H1 (cell line): ENCODE data around the gene ORAI3. TPM values are rescaled to one million over a fixed set of nuclear protein-coding genes. Genes with fewer than 3 reads are reported as not detected.

Experiments
- CTCF ChIA-PET: fragments of 300-600 bp; sonication (Branson Sonifier 250); formaldehyde crosslinking; loops from one replicate; lab custom pipeline; 2021; ENCODE audit not compliant: partially characterized antibody; lab: Charles Lee
- POLR2A ChIA-PET: fragments of 300-600 bp; sonication (Branson Sonifier 250); formaldehyde crosslinking; loops from one replicate; lab custom pipeline; 2021; ENCODE audit warnings: inconsistent platforms; ENCODE audit not compliant: partially characterized antibody; lab: Charles Lee
- DNase-seq, 2 experiments: peaks; one replicate each; pipeline versions ENCODE4 v3.0.0 to v3.0.0-alpha.2; 2010 to 2022; ENCODE audit warnings: low spot score in 2 of 2, low read depth in 1 of 2, mixed read lengths in 1 of 2
- FAIRE-seq: peaks from 2 replicates; lab custom pipeline; 2011; peaks lifted over from hg19 to GRCh38; lab: Jason Lieb, UNC
- H2AFZ ChIP-seq: 2 replicates; pipeline ENCODE4 v1.8.1; 2012; ENCODE audit warnings: low read length, inconsistent platforms
- H2AK5ac ChIP-seq: 2 replicates; pipeline ENCODE4 v1.6.1; 2013; ENCODE audit warnings: low read depth, low read length
- H2BK120ac ChIP-seq: replicated peaks from 2 replicates; pipeline ENCODE3; 2013; ENCODE audit warnings: low read depth, low read length, inconsistent platforms
- H2BK12ac ChIP-seq: 2 replicates; pipeline ENCODE4 v1.6.1; 2013; ENCODE audit warnings: low read depth, low read length
- H2BK15ac ChIP-seq: 2 replicates; pipeline ENCODE4 v1.6.1; 2013; ENCODE audit warnings: low read length
- H2BK20ac ChIP-seq: 2 replicates; pipeline ENCODE4 v1.6.1; 2013; ENCODE audit warnings: low read length
- H2BK5ac ChIP-seq: 2 replicates; pipeline ENCODE4 v1.6.1; 2013; ENCODE audit warnings: low read depth, low read length
- H3K14ac ChIP-seq: 2 replicates; pipeline ENCODE4 v1.6.1; 2013; ENCODE audit warnings: inconsistent platforms; ENCODE audit not compliant: insufficient read length
- H3K18ac ChIP-seq: 2 replicates; pipeline ENCODE4 v1.6.1; 2013; ENCODE audit warnings: low read length; ENCODE audit errors: extremely low read depth
- H3K23ac ChIP-seq: 2 replicates; pipeline ENCODE4 v1.6.1; 2013; ENCODE audit warnings: inconsistent platforms; ENCODE audit not compliant: insufficient read length
- H3K23me2 ChIP-seq: 2 replicates; pipeline ENCODE4 v1.6.1; 2013; ENCODE audit warnings: low read depth, low read length
- H3K27ac ChIP-seq: 2 replicates; pipeline ENCODE4 v1.6.1; 2011; ENCODE audit warnings: low read depth, low read length, inconsistent platforms
- H3K27me3 ChIP-seq, 4 experiments: replicated peaks in 1 of 4; 1 replicate in 1 of 4; 2 replicates in 3 of 4; pipeline versions ENCODE4 v1.6.1 to v1.8.1; 2011 to 2013; ENCODE audit warnings: low read length in 3 of 4, mild to moderate bottlenecking in 3 of 4, inconsistent platforms in 2 of 4, mixed read lengths in 2 of 4, moderate library complexity in 1 of 4; ENCODE audit not compliant: control insufficient read depth in 3 of 4, insufficient read depth in 3 of 4; ENCODE audit errors: extremely low read depth in 1 of 4
- H3K36me3 ChIP-seq, 4 experiments: 2 replicates each; pipeline versions ENCODE4 v1.6.1 to v1.8.1; 2011 to 2013; ENCODE audit warnings: mild to moderate bottlenecking in 4 of 4, low read length in 3 of 4, moderate library complexity in 2 of 4, control low read depth in 1 of 4, inconsistent platforms in 1 of 4; ENCODE audit not compliant: insufficient read depth in 4 of 4, control insufficient read depth in 2 of 4
- H3K4ac ChIP-seq: replicated peaks from 2 replicates; pipeline ENCODE3; 2013; ENCODE audit warnings: low read length, low read depth, mixed read lengths, inconsistent platforms; ENCODE audit not compliant: insufficient read length
- H3K4me1 ChIP-seq, 4 experiments: replicated peaks in 1 of 4; 1 replicate in 1 of 4; 2 replicates in 3 of 4; pipeline versions ENCODE4 v1.6.1 to v1.8.1; 2011 to 2013; ENCODE audit warnings: low read length in 3 of 4, inconsistent platforms in 2 of 4, mixed read lengths in 1 of 4; ENCODE audit not compliant: insufficient read depth in 4 of 4, control insufficient read depth in 3 of 4
- H3K4me2 ChIP-seq, 2 experiments: 2 replicates each; pipeline versions ENCODE4 v1.6.1 to v1.8.1; 2011 to 2013; ENCODE audit warnings: low read depth in 2 of 2, low read length in 2 of 2, control low read depth in 1 of 2, inconsistent platforms in 1 of 2, mild to moderate bottlenecking in 1 of 2; ENCODE audit not compliant: insufficient read depth in 1 of 2
- H3K4me3 ChIP-seq, 4 experiments: fragments of 200-600, 300-600 bp in 1 of 4; sonication (generic), shearing (Covaris generic), sonication (Bioruptor Twin) in 1 of 4; 2 replicates each; pipeline versions ENCODE4 v1.5.1 to v1.8.1; 2011 to 2016; ENCODE audit warnings: low read length in 4 of 4, low read depth in 3 of 4, control low read depth in 2 of 4, inconsistent platforms in 2 of 4, mild to moderate bottlenecking in 2 of 4, mixed read lengths in 1 of 4, moderate library complexity in 1 of 4; ENCODE audit not compliant: insufficient read depth in 2 of 4; ENCODE audit errors: extremely low read depth in 1 of 4
- H3K56ac ChIP-seq: replicated peaks from 2 replicates; pipeline ENCODE3; 2013; ENCODE audit warnings: low read depth, mild to moderate bottlenecking, mixed read lengths, low read length, inconsistent platforms; ENCODE audit not compliant: insufficient read length
- H3K79me1 ChIP-seq: 2 replicates; pipeline ENCODE4 v1.6.1; 2013; ENCODE audit warnings: low read depth, low read length, control low read depth
- H3K79me2 ChIP-seq, 2 experiments: 2 replicates each; pipeline versions ENCODE4 v1.6.1 to v1.8.1; 2012 to 2013; ENCODE audit warnings: low read length in 2 of 2, mild to moderate bottlenecking in 2 of 2, inconsistent platforms in 1 of 2; ENCODE audit not compliant: insufficient read depth in 2 of 2, control insufficient read depth in 1 of 2
- H3K9ac ChIP-seq, 4 experiments: replicated peaks in 1 of 4; 1 replicate in 1 of 4; 2 replicates in 3 of 4; pipeline versions ENCODE4 v1.6.1 to v1.8.1; 2011 to 2013; ENCODE audit warnings: low read depth in 3 of 4, low read length in 3 of 4, control low read depth in 2 of 4, mild to moderate bottlenecking in 2 of 4, moderate library complexity in 2 of 4, inconsistent platforms in 1 of 4; ENCODE audit errors: extremely low read depth in 1 of 4
- H3K9me3 ChIP-seq, 2 experiments: 2 replicates each; pipeline versions ENCODE4 v1.6.1 to v1.8.1; 2012 to 2013; ENCODE audit warnings: mild to moderate bottlenecking in 2 of 2, moderate library complexity in 2 of 2, control low read depth in 1 of 2, inconsistent platforms in 1 of 2, low read depth in 1 of 2, low read length in 1 of 2, mixed read lengths in 1 of 2; ENCODE audit not compliant: insufficient read depth in 2 of 2
- H4K20me1 ChIP-seq, 2 experiments: replicated peaks in 1 of 2; 2 replicates each; pipeline versions ENCODE3 to v1.8.1; 2011 to 2013; ENCODE audit warnings: inconsistent platforms in 2 of 2, low read length in 2 of 2, mild to moderate bottlenecking in 1 of 2; ENCODE audit not compliant: insufficient read depth in 2 of 2, control insufficient read depth in 1 of 2
- H4K5ac ChIP-seq: 2 replicates; pipeline ENCODE4 v1.6.1; 2013; ENCODE audit warnings: low read length, low read depth, mixed read lengths, inconsistent platforms; ENCODE audit not compliant: insufficient read length
- H4K8ac ChIP-seq: 2 replicates; pipeline ENCODE4 v1.8.0; 2013; ENCODE audit warnings: mild to moderate bottlenecking, moderate library complexity, low read length, inconsistent platforms; ENCODE audit not compliant: insufficient read depth; ENCODE audit errors: extremely low read depth
- H4K91ac ChIP-seq: replicated peaks from 2 replicates; pipeline ENCODE3; 2013; ENCODE audit warnings: low read length, mixed read lengths, inconsistent platforms; ENCODE audit not compliant: insufficient read length
- ASH2L ChIP-seq: fragments of 200-600, 300-600 bp; sonication (generic); IDR thresholded peaks from one replicate; pipeline ENCODE4 v1.7.1; 2017; ENCODE audit warnings: low read length
- CBX8 ChIP-seq: fragments of 300-800, 300-1000 bp; sonication (generic); IDR thresholded peaks from 2 replicates; pipeline ENCODE4 v1.7.1; 2016; ENCODE audit warnings: low read depth, low read length, borderline replicate concordance
- JUND ChIP-seq: IDR thresholded peaks from 2 replicates; pipeline ENCODE4 v1.6.1; 2011; ENCODE audit warnings: mild to moderate bottlenecking, improper control_type of control experiment, low read length
- NRF1 ChIP-seq: IDR thresholded peaks from 2 replicates; pipeline ENCODE4 v1.6.1; 2011; ENCODE audit warnings: mild to moderate bottlenecking, low read depth, low read length, improper control_type of control experiment
- RFX5 ChIP-seq: IDR thresholded peaks from 2 replicates; pipeline ENCODE4 v1.6.1; 2011; ENCODE audit warnings: low read depth, low read length, improper control_type of control experiment, borderline replicate concordance
- SIN3A ChIP-seq, 2 experiments: IDR thresholded peaks in 1 of 2; conservative IDR thresholded peaks in 1 of 2; 2 replicates each; pipeline ENCODE4 v1.6.1; 2011 to 2012; ENCODE audit warnings: low read length in 2 of 2, improper control_type of control experiment in 1 of 2, low read depth in 1 of 2, mild to moderate bottlenecking in 1 of 2
- SUZ12 ChIP-seq: fragments of 200-600 bp; sonication (generic); IDR thresholded peaks from 2 replicates; pipeline ENCODE4 v1.6.1; 2012; ENCODE audit warnings: mild to moderate bottlenecking, inconsistent platforms, low read length, moderate library complexity, mixed read lengths
- WGBS, 2 experiments: shearing (Covaris generic) in 1 of 2; methylation state at CpG; one replicate each; pipeline versions ENCODE4 v1.1.6 to v1.1.7; 2013 to 2015; ENCODE audit warnings: low lambda C conversion rate in 2 of 2, mixed read lengths in 2 of 2, inconsistent platforms in 1 of 2, low coverage in 1 of 2, missing lambda C conversion rate in 1 of 2; ENCODE audit not compliant: insufficient replicate concordance in 2 of 2, insufficient coverage in 1 of 2, insufficient read length in 1 of 2; ENCODE audit errors: extremely low coverage in 1 of 2, missing lambda C conversion rate in 1 of 2; 5-methylcytosine and 5-hydroxymethylcytosine counted together
- polyA plus RNA-seq, 7 experiments: library from polyadenylated mRNA; depleted of rRNA in 3 of 7; stranded (reverse) in 5 of 7; unstranded in 2 of 7; fragments of >200 nt in 5 of 7; fragments of 200-250 nt in 2 of 7; gene quantifications; 1 replicate in 5 of 7; 2 replicates in 1 of 7; 4 replicates in 1 of 7; pipeline versions ENCODE4 v1.2.1 to v1.2.3, GENCODE V29; 2011 to 2013; ENCODE audit warnings: missing spikeins in 2 of 7, mixed read lengths in 2 of 7
- total RNA-seq: library from RNA; stranded (reverse); fragmentation: NEBNext Ultra II Directional; extraction: Animal tissue kit (Norgen Biotek cat#: 25700); gene quantifications from 2 replicates; pipeline ENCODE4 v1.2.1, GENCODE V29; 2021
- TF ChIP-seq, protein P1 (sequence below), 3 experiments: IDR thresholded peaks; 1 replicate in 2 of 3; 2 replicates in 1 of 3; pipeline versions ENCODE4 v1.5.1 to v1.6.1; 2011; ENCODE audit warnings: low read length in 3 of 3, mild to moderate bottlenecking in 3 of 3, inconsistent platforms in 2 of 3, low read depth in 1 of 3, moderate library complexity in 1 of 3; ENCODE audit not compliant: insufficient read depth in 1 of 3; ENCODE audit errors: control extremely low read depth in 1 of 3

The ORAI3 gene
- total and polyA plus RNA-seq, 2 of the 8 experiments (the other 6 are each of a cell fraction or from before 2014, with no cell fraction given), result 8.7 to 24.5 TPM

DNA sequence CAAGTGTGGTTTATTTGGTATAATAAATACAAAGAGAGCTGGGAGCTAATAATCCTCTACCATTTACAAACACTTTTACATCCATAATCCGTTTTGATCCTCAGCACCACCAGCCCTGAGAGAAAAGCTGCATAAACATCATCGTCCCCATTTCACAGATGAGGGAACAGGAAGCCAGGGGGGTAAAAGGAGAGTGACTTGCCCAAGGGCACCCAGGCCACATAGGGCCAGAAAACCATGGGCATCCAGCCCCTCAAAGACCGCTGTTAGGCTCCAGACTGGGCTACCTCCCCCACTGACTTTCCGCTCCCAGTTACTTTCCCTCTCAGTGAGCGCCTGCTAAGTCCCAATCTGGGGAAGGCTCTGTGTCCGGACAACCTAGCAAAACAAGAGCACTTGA, 54.9 kb downstream of the ORAI3 start:
- WGBS, 2 experiments, result 81% methylated on average over 6 of the region's 6 CpGs; no CpG with 5 or more reads in 1 of the 2 experiments
- H2BK120ac ChIP-seq, result no peak overlapping the region
- H4K5ac ChIP-seq, result no peak overlapping the region
- H2AK5ac ChIP-seq, result no peak overlapping the region
- no peak overlapping the region for H3K14ac ChIP-seq
- no peaks in the 10 kb centered on the region for H3K36me3 ChIP-seq
- no peak overlapping the region for H2BK5ac ChIP-seq
- no peak for FAIRE-seq
- no peak overlapping the region for H3K4me2 ChIP-seq
- DNase-seq, result no peak
- POLR2A ChIA-PET, result interaction anchor here (1.5 to 3.0 kb wide), 3 partner anchors 18 to 179 kb away, joined by 3 to 14 read pairs (median 6); partner anchors contain the start of gene HSD3B7
- TF ChIP-seq SIN3A (conservative IDR thresholded peaks at IDR 0.05 in 1 of 2, IDR thresholded peaks at IDR 0.05 in 1 of 2; ENCODE audit: low read depth in 1 of 2, low read length in 2 of 2) (no peak), CBX8 (no peak), ASH2L (no peak), NRF1 (no peak), JUND (no peak), SUZ12 (no peak), RFX5 (no peak)
- TF ChIP-seq, protein P1, sequence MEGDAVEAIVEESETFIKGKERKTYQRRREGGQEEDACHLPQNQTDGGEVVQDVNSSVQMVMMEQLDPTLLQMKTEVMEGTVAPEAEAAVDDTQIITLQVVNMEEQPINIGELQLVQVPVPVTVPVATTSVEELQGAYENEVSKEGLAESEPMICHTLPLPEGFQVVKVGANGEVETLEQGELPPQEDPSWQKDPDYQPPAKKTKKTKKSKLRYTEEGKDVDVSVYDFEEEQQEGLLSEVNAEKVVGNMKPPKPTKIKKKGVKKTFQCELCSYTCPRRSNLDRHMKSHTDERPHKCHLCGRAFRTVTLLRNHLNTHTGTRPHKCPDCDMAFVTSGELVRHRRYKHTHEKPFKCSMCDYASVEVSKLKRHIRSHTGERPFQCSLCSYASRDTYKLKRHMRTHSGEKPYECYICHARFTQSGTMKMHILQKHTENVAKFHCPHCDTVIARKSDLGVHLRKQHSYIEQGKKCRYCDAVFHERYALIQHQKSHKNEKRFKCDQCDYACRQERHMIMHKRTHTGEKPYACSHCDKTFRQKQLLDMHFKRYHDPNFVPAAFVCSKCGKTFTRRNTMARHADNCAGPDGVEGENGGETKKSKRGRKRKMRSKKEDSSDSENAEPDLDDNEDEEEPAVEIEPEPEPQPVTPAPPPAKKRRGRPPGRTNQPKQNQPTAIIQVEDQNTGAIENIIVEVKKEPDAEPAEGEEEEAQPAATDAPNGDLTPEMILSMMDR (IDR thresholded peaks at IDR 0.05; ENCODE audit: control extremely low read depth in 1 of 3, insufficient read depth in 1 of 3, low read depth in 1 of 3, low read length in 3 of 3), result no peak
- no peak overlapping the region for H2BK12ac ChIP-seq
- H4K20me1 ChIP-seq, result peaks cover 0 to 4% of the 10 kb centered on the region in 2 experiments
- H2AFZ ChIP-seq, result no peak overlapping the region
- H3K23me2 ChIP-seq, result no peaks in the 10 kb centered on the region
- no peak overlapping the region for H4K8ac ChIP-seq
- H3K9me3 ChIP-seq, result no peaks in the 10 kb centered on the region
- no peak overlapping the region for H3K18ac ChIP-seq
- 0 out of 2 replicates have a peak, but pooled peaks cover 8% of the 10 kb centered on the region for H3K79me1 ChIP-seq
- H3K79me2 ChIP-seq, result no peaks in the 10 kb centered on the region
- no peak overlapping the region for H3K4me3 ChIP-seq
- no peak overlapping the region for H2BK15ac ChIP-seq
- H2BK20ac ChIP-seq, result no peak overlapping the region
- H3K56ac ChIP-seq, result no peak overlapping the region
- no peaks in the 10 kb centered on the region for H3K27me3 ChIP-seq
- peaks cover 0 to 4% (median 2%) of the 10 kb centered on the region in 4 experiments; a peak in 4 of 7 replicates for H3K4me1 ChIP-seq
- CTCF ChIA-PET, result interaction anchor here (2.2 to 2.5 kb wide), 2 partner anchors 18 to 50 kb away, joined by 7 to 12 read pairs; partner anchors contain the start of gene HSD3B7
- no peak overlapping the region for H3K23ac ChIP-seq
- no peak overlapping the region for H3K9ac ChIP-seq
- H3K27ac ChIP-seq, result no peak overlapping the region
- no peak overlapping the region for H3K4ac ChIP-seq
- H4K91ac ChIP-seq, result no peak overlapping the region
